ENCODE data around the gene C11orf52. TPM values are rescaled to one million over a fixed set of nuclear protein-coding genes. Genes with fewer than 3 reads are reported as not detected.

C11orf52 gene
- polyA plus RNA-seq, 1 donor, result 14.6 TPM

GRCh38 chr11:111949519-111950426, 31.1 kb downstream of the C11orf52 start:
- Histone ChIP-seq H3K9me3 (ENCODE audit: control insufficient read depth, low read depth, low read length) (no peaks in the 10 kb centered on the region), H3K27me3 (ENCODE audit: control insufficient read depth, insufficient read depth, low read length) (no peaks in the 10 kb centered on the region), H3K27ac (ENCODE audit: low read length) (no peak overlapping the region), H3K4me3 (ENCODE audit: low read length) (no peak overlapping the region), H3K4me1 (ENCODE audit: control insufficient read depth, insufficient read depth, low read length) (no peaks in the 10 kb centered on the region), H3K36me3 (ENCODE audit: control insufficient read depth, insufficient read depth, low read length) (no peaks in the 10 kb centered on the region)
- DNase-seq, result no peak
- WGBS (ENCODE audit: insufficient coverage, low lambda C conversion rate), result no CpG with 5 or more reads among the region's 7 CpGs

GRCh38 chr11:111951565-111951964, 32.9 kb downstream of the C11orf52 start:
- no peaks in the 10 kb centered on the region for H3K9me3 ChIP-seq (ENCODE audit: control insufficient read depth, low read depth, low read length)
- H3K4me3 ChIP-seq (ENCODE audit: low read length), result no peak overlapping the region
- no peak overlapping the region for H3K27ac ChIP-seq (ENCODE audit: low read length)
- no peak for DNase-seq
- no peaks in the 10 kb centered on the region for H3K4me1 ChIP-seq (ENCODE audit: control insufficient read depth, insufficient read depth, low read length)
- no CpG with 5 or more reads among the region's 3 CpGs for whole genome bisulfite sequencing (ENCODE audit: insufficient coverage, low lambda C conversion rate)
- H3K36me3 ChIP-seq (ENCODE audit: control insufficient read depth, insufficient read depth, low read length), result no peaks in the 10 kb centered on the region
- no peaks in the 10 kb centered on the region for H3K27me3 ChIP-seq (ENCODE audit: control insufficient read depth, insufficient read depth, low read length)

GRCh38 chr11:111954154-111954553, 35.4 kb downstream of the C11orf52 start:
- WGBS (ENCODE audit: insufficient coverage, low lambda C conversion rate), result no CpG with 5 or more reads among the region's 4 CpGs
- H3K4me3 ChIP-seq (ENCODE audit: low read length), result no peak overlapping the region
- no peaks in the 10 kb centered on the region for H3K36me3 ChIP-seq (ENCODE audit: control insufficient read depth, insufficient read depth, low read length)
- H3K27ac ChIP-seq (ENCODE audit: low read length), result no peak overlapping the region
- H3K9me3 ChIP-seq (ENCODE audit: control insufficient read depth, low read depth, low read length), result no peaks in the 10 kb centered on the region
- DNase-seq, result no peak
- H3K4me1 ChIP-seq (ENCODE audit: control insufficient read depth, insufficient read depth, low read length), result no peaks in the 10 kb centered on the region
- H3K27me3 ChIP-seq (ENCODE audit: control insufficient read depth, insufficient read depth, low read length), result no peaks in the 10 kb centered on the region

GRCh38 chr11:111957663-111958444, 39.1 kb downstream of the C11orf52 start:
- no peaks in the 10 kb centered on the region for H3K27me3 ChIP-seq (ENCODE audit: control insufficient read depth, insufficient read depth, low read length)
- no peaks in the 10 kb centered on the region for H3K9me3 ChIP-seq (ENCODE audit: control insufficient read depth, low read depth, low read length)
- H3K4me3 ChIP-seq (ENCODE audit: low read length), result no peak overlapping the region
- H3K4me1 ChIP-seq (ENCODE audit: control insufficient read depth, insufficient read depth, low read length), result peaks cover 12% of the 10 kb centered on the region
- no peaks in the 10 kb centered on the region for H3K36me3 ChIP-seq (ENCODE audit: control insufficient read depth, insufficient read depth, low read length)
- H3K27ac ChIP-seq (ENCODE audit: low read length), result no peak overlapping the region
- DNase-seq, result no peak
- WGBS (ENCODE audit: insufficient coverage, low lambda C conversion rate), result no CpG with 5 or more reads among the region's 12 CpGs

GRCh38 chr11:111960916-111961315, 42.2 kb downstream of the C11orf52 start:
- H3K4me3 ChIP-seq (ENCODE audit: low read length), result no peak overlapping the region
- no peaks in the 10 kb centered on the region for H3K9me3 ChIP-seq (ENCODE audit: control insufficient read depth, low read depth, low read length)
- no CpG with 5 or more reads among the region's 5 CpGs for WGBS (ENCODE audit: insufficient coverage, low lambda C conversion rate)
- no peaks in the 10 kb centered on the region for H3K27me3 ChIP-seq (ENCODE audit: control insufficient read depth, insufficient read depth, low read length)
- peaks cover 12% of the 10 kb centered on the region for H3K4me1 ChIP-seq (ENCODE audit: control insufficient read depth, insufficient read depth, low read length)
- H3K36me3 ChIP-seq (ENCODE audit: control insufficient read depth, insufficient read depth, low read length), result no peaks in the 10 kb centered on the region
- peak; percentile 71 to 86 for DNase-seq
- no peak overlapping the region for H3K27ac ChIP-seq (ENCODE audit: low read length)

- Histone ChIP-seq H3K4me1 (ENCODE audit: control insufficient read depth, insufficient read depth, low read length) (peaks cover 12% of the 10 kb centered on the region), H3K27ac (ENCODE audit: low read length) (no peak overlapping the region), H3K9me3 (ENCODE audit: control insufficient read depth, low read depth, low read length) (no peaks in the 10 kb centered on the region), H3K4me3 (ENCODE audit: low read length) (no peak overlapping the region), H3K27me3 (ENCODE audit: control insufficient read depth, insufficient read depth, low read length) (no peaks in the 10 kb centered on the region), H3K36me3 (ENCODE audit: control insufficient read depth, insufficient read depth, low read length) (no peaks in the 10 kb centered on the region)
- WGBS (ENCODE audit: insufficient coverage, low lambda C conversion rate), result 14% methylated on average over 1 of the region's 6 CpGs
- DNase-seq, result no peak
Observed at GRCh38 chr11:111961389-111962300, 42.9 kb downstream of the C11orf52 start.

- DNase-seq, result no peak
- H3K4me1 ChIP-seq (ENCODE audit: control insufficient read depth, insufficient read depth, low read length), result peaks cover 12% of the 10 kb centered on the region
- peaks cover 2% of the 10 kb centered on the region for H3K36me3 ChIP-seq (ENCODE audit: control insufficient read depth, insufficient read depth, low read length)
- no peak overlapping the region for H3K27ac ChIP-seq (ENCODE audit: low read length)
- no peaks in the 10 kb centered on the region for H3K27me3 ChIP-seq (ENCODE audit: control insufficient read depth, insufficient read depth, low read length)
- H3K4me3 ChIP-seq (ENCODE audit: low read length), result no peak overlapping the region
- H3K9me3 ChIP-seq (ENCODE audit: control insufficient read depth, low read depth, low read length), result no peaks in the 10 kb centered on the region
- no CpG with 5 or more reads among the region's 5 CpGs for WGBS (ENCODE audit: insufficient coverage, low lambda C conversion rate)
Observed at GRCh38 chr11:111963931-111964340, 45.2 kb downstream of the C11orf52 start.

- Histone ChIP-seq H3K4me3 (ENCODE audit: low read length) (no peak overlapping the region), H3K27ac (ENCODE audit: low read length) (no peak overlapping the region), H3K4me1 (ENCODE audit: control insufficient read depth, insufficient read depth, low read length) (peaks cover 3% of the 10 kb centered on the region), H3K27me3 (ENCODE audit: control insufficient read depth, insufficient read depth, low read length) (no peaks in the 10 kb centered on the region), H3K36me3 (ENCODE audit: control insufficient read depth, insufficient read depth, low read length) (peaks cover 6% of the 10 kb centered on the region), H3K9me3 (ENCODE audit: control insufficient read depth, low read depth, low read length) (no peaks in the 10 kb centered on the region)
- no peak for DNase-seq
- 100% methylated on average over 1 of the region's 5 CpGs for WGBS (ENCODE audit: insufficient coverage, low lambda C conversion rate)
Observed at GRCh38 chr11:111966678-111967077, 48.0 kb downstream of the C11orf52 start.

- Histone ChIP-seq H3K27ac (ENCODE audit: low read length) (no peak overlapping the region), H3K4me1 (ENCODE audit: control insufficient read depth, insufficient read depth, low read length) (no peaks in the 10 kb centered on the region), H3K9me3 (ENCODE audit: control insufficient read depth, low read depth, low read length) (no peaks in the 10 kb centered on the region), H3K4me3 (ENCODE audit: low read length) (no peak overlapping the region), H3K27me3 (ENCODE audit: control insufficient read depth, insufficient read depth, low read length) (no peaks in the 10 kb centered on the region), H3K36me3 (ENCODE audit: control insufficient read depth, insufficient read depth, low read length) (peaks cover 6% of the 10 kb centered on the region)
- DNase-seq, result no peak
- 100% methylated on average over 1 of the region's 6 CpGs for WGBS (ENCODE audit: insufficient coverage, low lambda C conversion rate)
Observed at GRCh38 chr11:111967649-111968048, 48.9 kb downstream of the C11orf52 start.

- no peak overlapping the region for H3K27ac ChIP-seq (ENCODE audit: low read length)
- no peaks in the 10 kb centered on the region for H3K4me1 ChIP-seq (ENCODE audit: control insufficient read depth, insufficient read depth, low read length)
- H3K27me3 ChIP-seq (ENCODE audit: control insufficient read depth, insufficient read depth, low read length), result no peaks in the 10 kb centered on the region
- no peak for DNase-seq
- no peak overlapping the region for H3K4me3 ChIP-seq (ENCODE audit: low read length)
- H3K36me3 ChIP-seq (ENCODE audit: control insufficient read depth, insufficient read depth, low read length), result peaks cover 6% of the 10 kb centered on the region
- no CpG with 5 or more reads among the region's 3 CpGs for WGBS (ENCODE audit: insufficient coverage, low lambda C conversion rate)
- no peaks in the 10 kb centered on the region for H3K9me3 ChIP-seq (ENCODE audit: control insufficient read depth, low read depth, low read length)
Observed at GRCh38 chr11:111969344-111969743, 50.6 kb downstream of the C11orf52 start.
